ENCODE measurements around the gene STUB1. TPM values are rescaled to one million over a fixed set of nuclear protein-coding genes. Genes with fewer than 3 reads are reported as not detected.

Gene STUB1
- total and polyA plus RNA-seq, 2 of the 8 experiments (the other 6 are each of a cell fraction or from before 2014, with no cell fraction given): 89.9 to 103 TPM

GRCh38 chr16:636206-637080 lies 43.8 kb upstream of the STUB1 start, which contains the start of gene METTL26 (continued):
- TF ChIP-seq SIX5 (IDR thresholded peaks at IDR 0.05; ENCODE audit: low read depth, low read length): peak; percentile 81
